LNCaP clone FGC (cell line): Measurements from ENCODE around the gene ZIC2.

Experiments used
- DNase-seq: peaks from one replicate; pipeline ENCODE4 v3.0.0-alpha.2; 2011; ENCODE audit warnings: low read depth
- H3K4me3 ChIP-seq: 2 replicates; pipeline ENCODE4 v1.5.1; 2011; ENCODE audit warnings: mild to moderate bottlenecking, low read depth, low read length, control low read depth
- TF ChIP-seq, protein P1 (sequence below): IDR thresholded peaks from 2 replicates; pipeline ENCODE4 v1.5.1; 2012; ENCODE audit warnings: mild to moderate bottlenecking; ENCODE audit not compliant: control insufficient read depth, insufficient read depth; ENCODE audit errors: extremely low read depth

The ZIC2 gene

DNA sequence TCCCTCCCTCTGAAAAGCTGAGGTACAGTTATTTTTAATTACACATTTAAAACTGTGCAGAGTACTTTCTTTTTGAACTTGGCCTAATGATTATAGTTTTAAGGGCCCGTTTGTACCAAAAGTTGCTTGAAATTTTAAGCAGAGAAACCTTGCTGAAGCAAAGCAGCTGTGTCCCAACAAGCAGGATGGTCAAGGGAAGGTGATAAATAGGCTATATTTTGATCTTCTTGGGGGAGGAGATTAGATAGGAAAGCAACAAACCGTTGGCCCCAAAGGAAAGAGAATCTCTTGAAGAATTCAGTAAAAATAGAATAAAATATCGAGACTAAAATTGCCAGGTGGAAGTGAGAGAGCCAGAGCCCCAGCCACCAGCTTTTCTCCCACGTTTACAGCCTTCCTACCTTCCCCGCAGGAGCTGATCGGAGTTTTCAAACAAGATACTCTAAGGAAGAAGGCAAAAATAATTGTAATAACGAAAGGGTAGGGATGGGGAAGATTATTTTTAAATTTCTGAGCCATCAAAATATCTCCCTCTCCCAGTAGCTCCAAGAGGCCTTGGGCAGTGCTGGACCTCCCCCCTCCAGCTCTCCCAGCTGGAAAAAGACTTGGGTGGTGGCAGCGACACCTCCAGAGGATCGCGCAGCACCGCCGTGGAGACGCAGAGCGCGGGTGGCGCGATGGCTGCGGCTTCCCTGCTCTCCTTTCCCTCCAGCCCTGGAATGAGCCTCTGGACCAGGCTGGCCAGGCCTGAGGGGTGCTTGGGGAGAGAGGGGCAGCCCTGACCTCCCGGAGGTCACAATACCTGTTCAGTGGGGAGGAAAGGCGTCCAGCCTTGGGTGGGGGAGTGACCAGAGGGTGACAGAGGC is 5.8 kb downstream of the ZIC2 start:
- no peak overlapping the region for H3K4me3 ChIP-seq
- TF ChIP-seq, protein P1, sequence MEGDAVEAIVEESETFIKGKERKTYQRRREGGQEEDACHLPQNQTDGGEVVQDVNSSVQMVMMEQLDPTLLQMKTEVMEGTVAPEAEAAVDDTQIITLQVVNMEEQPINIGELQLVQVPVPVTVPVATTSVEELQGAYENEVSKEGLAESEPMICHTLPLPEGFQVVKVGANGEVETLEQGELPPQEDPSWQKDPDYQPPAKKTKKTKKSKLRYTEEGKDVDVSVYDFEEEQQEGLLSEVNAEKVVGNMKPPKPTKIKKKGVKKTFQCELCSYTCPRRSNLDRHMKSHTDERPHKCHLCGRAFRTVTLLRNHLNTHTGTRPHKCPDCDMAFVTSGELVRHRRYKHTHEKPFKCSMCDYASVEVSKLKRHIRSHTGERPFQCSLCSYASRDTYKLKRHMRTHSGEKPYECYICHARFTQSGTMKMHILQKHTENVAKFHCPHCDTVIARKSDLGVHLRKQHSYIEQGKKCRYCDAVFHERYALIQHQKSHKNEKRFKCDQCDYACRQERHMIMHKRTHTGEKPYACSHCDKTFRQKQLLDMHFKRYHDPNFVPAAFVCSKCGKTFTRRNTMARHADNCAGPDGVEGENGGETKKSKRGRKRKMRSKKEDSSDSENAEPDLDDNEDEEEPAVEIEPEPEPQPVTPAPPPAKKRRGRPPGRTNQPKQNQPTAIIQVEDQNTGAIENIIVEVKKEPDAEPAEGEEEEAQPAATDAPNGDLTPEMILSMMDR = no peak
- no peak for DNase-seq

DNA sequence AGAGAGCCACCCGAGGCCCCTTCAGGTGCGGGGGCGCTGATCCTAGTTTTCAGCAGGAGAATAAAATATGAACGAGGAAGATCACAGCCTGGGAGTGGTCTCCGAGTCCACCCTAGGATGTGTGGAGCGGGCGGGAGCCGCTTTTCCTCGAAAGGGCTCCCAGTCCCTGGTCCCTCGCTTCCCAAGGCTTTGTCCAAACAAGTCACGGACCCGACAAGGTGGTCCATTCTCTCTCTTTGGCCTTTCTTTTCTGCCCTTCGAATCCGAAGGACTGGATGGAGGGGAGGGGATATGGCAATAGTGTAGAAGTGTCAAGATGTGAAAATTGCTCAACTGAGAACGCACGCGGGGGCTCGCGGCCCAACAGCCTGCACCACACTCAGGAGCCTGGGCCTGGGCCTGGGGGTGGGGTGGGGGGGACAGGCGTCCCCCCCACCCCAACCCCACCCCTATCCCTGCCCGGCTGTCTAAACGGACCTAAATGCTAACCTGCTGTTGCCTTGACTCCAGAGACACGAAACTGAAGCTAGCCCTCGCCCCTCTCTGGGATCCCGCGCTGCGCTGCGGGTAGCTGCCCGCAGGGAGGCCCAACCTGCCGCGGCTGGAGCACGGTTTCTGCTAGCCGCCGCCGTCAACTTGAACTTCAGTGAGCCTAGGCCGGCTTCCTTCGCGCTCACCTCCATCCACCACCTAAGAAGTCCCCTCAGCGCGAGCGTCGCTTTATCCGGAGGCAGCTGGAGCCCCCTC is 7.1 kb downstream of the ZIC2 start:
- no peak for DNase-seq
- H3K4me3 ChIP-seq = no peak overlapping the region
- TF ChIP-seq, protein P1 = no peak

DNA sequence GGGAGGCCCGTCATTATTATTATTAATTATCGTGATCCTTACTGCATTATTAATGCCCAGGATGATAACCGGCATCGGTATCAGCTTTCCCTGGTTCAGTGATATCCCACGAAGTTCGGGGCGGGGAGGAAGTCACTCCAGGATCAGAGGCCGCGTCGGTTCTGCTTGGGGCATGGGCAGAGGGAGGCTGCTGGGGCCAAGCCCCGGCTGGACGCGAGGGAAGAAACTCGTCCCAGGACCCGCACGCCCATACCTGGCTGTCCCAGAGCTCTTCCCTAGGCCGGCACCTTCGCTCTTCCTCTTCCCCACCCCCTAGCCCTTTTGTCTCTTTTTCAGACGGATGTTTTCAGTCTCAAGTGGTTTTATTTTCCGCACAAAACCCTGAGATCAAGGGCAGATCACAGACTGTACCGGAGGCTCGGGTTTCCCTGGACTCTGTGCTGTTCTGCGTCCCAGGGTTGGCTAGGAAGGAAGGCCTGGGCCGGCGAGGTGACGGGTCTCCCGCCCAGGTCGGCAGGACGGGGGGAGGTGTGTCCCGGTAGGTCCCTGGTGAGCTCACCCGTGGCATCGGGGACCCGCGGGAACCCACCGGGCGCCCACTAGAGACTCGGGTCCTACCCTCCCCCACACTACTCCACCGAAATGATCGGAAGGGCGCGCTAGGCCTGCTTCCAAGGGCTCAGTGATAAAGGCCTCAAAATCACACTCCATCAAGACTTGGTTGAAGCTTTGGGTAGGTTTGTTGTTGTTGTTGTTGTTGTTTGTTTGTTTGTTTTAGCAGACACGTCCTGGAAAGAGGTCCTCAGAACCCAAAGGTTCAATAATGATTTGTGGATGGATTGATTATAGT is 7.9 kb downstream of the ZIC2 start:
- TF ChIP-seq, protein P1 = no peak
- no peak overlapping the region for H3K4me3 ChIP-seq

DNA sequence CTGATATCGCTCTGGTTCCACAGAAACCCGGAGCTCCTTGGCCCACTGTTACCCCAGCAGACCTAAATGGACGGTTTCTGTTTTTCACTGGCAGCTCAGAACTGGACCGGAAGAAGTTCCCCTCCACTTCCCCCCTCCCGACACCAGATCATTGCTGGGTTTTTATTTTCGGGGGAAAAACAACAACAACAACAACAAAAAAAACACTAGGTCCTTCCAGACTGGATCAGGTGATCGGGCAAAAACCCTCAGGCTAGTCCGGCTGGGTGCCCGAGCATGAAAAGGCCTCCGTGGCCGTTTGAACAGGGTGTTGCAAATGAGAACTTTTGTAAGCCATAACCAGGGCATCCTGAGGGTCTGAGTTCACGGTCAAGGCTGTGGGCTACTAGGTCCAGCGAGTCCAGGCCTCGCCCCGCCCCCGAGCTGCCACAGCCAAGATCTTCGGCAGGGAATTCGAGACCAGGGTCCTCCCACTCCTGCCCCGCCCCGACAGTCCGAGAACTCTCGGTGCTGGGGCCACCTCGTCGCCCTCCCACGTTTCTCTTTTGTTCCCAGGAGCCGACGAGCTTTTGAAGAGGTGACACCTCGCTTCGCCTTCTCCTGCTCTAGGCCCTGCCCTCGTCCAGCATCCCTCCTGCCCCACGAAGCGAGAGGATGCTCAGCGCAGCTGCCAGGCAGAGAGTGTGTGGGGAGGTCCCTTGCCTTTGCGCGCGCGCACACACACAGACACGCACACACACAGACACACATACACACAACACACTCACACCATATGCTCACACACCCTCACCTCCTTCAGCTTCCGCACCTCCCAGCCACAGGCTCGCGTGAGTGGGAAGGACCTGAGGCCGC is 8.8 kb downstream of the ZIC2 start:
- no peak for DNase-seq
- H3K4me3 ChIP-seq = no peak overlapping the region
- TF ChIP-seq, protein P1 = no peak

More for the DNA sequence above, 7.9 kb downstream of the ZIC2 start:
- no peak for DNase-seq

DNA sequence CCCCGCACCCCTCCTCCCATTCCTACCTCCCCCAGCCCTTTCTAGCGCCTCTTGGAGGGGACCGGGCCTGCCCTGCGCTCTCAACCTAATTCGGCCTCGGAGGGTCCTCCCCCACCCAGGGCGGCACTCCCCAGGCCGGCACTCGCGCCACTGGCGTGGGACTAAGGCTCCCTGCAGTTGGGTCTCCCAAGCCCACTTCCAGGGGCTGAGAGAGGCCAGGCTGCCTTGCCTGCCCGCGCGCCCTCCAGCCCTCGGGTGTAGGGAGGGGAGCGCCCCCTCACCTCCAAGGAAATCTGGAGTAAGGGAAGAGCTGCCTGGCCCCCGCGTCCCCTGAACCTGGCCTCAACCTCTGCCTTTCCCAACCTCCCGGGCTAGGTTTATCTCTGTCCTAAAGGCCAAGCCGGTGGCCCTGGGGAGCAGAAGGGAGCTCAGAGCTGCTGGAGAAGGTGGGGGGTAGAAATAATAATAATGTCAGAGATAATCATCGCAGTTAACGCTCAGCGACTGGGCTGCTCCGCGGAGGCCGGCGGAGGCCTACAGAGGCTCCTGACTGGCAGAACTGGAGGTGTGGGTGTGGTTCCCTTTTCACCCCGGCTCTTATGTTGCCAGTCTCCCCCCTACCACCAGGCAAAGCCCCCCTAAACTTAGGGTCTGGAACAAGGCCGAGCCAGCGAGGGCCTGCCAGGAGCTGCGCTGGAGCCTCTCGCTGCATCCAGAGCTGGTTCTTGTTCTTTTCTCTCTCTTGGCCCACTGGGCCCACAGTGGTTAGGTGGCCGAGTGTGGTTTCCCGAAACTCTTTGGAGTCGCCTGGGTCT is 9.6 kb downstream of the ZIC2 start:
- TF ChIP-seq, protein P1 = no peak
- no peak for DNase-seq
- H3K4me3 ChIP-seq = no peak overlapping the region
